HG02759 (cell line): ENCODE results near the gene OR5H6.
"Not testable (repeated sequence)": the region's sequence is repeated elsewhere in the genome, so short reads cannot be mapped to it uniquely, and the experiment has no call there.

ENCODE experiments used
- ATAC-seq: cut with Tn5 transposase; IDR thresholded peaks from one replicate; pipeline ENCODE4 v1.9.1; 2021; ENCODE audit warnings: mild to moderate bottlenecking, moderate library complexity; ENCODE audit not compliant: unreplicated experiment

The OR5H6 gene

GRCh38 chr3:98263944-98264343 is at the start of gene OR5H6:
OR5H6 (plus strand) TSS chr3:98264244; CDS start chr3:98264333, 89 bp downstream.
- no peak for ATAC-seq

GRCh38 chr3:98215051-98215450 is 49.0 kb upstream of the OR5H6 start:
- ATAC-seq, result no peak

DNA sequence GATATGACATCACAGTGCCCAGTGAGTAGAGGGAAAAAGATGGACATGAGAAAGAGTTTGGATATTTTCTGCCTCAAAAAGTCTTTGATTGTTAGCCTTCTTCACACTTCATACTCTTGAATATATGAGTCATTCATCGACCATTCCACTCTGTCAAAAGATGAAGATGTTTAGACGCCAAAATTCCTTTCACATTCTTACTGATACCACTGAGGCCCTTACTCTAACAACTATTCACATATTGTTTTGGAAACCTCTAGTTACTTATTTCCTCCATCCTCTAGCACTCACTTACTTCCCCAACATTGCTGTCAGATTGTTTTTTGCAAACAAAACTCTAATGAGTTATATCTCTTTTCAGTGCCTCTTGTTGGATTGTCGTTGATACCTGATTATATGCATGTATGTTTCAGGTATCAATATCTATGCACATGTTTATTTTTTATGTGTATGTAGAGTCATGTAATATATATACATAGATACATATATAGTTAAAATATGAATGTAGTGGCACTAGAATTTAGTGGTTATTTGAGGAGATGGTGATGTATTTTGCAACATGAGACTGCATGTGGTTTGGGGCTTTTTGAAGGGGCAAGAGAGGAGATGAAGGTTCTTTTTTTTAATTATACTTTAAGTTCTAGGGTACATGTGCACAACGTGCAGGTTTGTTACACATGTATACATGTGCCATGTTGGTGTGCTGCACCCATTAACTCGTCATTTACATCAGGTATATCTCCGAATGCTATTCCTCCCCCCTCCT is 40.0 kb upstream of the OR5H6 start:
- no peak for ATAC-seq

- no peak for ATAC-seq
Observed at GRCh38 chr3:98232489-98232888, 31.6 kb upstream of the OR5H6 start.

DNA sequence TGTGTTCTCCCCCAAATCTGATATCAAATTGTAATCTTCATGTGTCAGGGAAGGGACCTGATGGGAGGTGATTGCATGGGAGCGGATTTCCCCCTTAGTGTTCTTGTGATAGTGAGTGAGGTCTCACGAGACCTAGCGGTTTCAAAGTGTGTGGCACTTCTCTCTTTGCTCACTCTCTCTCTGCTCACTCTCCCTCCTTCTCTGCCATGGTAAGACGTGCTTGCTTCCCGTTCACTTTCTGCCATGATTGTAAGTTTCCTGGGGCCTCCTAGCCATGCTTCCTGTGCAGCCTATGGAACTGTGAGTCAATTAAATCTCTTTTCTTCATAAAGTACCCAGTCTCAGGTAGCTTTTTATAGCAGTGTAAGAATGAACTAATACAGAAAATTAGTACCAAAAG is 30.6 kb upstream of the OR5H6 start:
- peak; percentile 61 for ATAC-seq

DNA sequence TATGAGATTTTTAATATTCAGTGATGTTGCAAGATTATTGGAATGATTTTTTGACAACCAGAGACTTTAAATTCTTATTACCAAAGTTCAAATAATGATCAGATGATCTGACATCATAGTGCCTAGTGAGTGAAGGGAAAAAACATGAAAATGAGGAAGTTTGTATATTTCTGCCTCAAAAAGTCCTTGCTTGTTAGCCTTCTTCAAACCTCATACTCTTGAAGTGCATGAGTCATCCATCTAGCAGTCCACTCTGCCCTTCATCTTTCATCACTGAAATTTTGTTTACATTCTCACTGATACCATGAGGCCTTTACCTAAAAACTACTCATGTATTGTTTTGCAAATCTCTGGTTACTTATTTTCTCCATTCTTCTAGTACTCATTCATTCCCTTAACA is 23.9 kb upstream of the OR5H6 start:
- no peak for ATAC-seq

DNA sequence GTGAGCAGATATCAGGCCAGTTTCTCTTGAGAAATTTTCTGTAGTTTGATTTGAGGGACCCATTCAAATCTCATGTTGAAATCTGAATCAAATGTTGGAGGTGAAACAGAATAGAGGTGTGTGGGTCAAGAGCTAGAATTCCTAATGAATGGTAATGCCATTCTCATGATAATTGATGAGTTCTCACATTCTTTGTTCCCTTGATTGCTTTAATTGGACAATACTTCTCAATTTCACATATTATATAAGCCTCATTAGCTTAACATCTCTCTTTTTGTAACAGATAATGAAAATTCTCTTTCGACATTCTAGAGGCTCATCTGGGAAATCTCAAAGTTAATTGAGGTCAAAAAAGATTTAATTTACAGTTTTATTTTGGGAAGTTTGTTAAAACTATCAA is 21.9 kb upstream of the OR5H6 start:
- no peak for ATAC-seq

DNA sequence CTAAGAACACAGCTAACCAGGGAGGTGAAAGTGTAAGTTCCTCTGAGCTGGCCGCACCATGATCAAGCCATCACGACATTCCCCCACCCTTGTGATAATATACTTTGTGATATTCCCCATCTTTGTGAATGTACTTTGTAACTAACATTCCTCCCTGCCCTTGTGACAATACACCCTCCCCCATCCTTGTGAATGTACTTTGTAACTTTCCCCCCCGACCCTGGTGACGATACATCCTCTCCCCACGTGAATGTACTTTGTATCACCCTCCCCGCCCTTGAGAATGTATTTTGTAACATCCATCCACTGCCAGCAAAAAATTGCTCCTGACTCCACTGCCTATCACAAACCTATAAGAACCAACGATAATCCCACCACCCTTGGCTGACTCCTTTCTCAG is 20.2 kb upstream of the OR5H6 start:
- no peak for ATAC-seq

- no peak for ATAC-seq
Observed at GRCh38 chr3:98246142-98246541, 17.9 kb upstream of the OR5H6 start.

- ATAC-seq, result not testable (repeated sequence)
Observed at GRCh38 chr3:98256026-98256425, 8.0 kb upstream of the OR5H6 start.

DNA sequence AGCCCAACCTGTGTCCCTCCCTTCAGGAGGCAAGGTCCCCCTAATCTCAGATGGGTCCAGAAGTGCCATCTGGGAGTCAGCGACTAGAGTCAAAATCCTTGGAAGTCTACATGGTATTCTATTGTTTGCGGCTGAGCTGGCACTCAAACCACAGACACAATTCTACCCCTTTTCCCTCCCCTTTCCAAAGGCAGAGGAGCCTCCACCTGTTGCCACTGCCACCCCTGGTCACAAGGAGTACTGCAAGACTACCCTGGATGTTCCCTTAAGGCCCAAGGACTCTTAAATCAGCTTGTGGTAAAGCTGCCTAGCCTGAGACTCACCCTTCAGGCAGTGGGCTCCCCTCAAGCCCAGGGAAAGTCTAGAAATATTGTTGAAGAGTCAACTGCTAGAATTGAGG is 4.3 kb upstream of the OR5H6 start:
- no peak for ATAC-seq

GRCh38 chr3:98262046-98262445 is 2.0 kb upstream of the OR5H6 start:
- no peak for ATAC-seq

- ATAC-seq, result no peak
Observed at GRCh38 chr3:98269846-98270245, 5.8 kb downstream of the OR5H6 start.

GRCh38 chr3:98272126-98272525 is 8.1 kb downstream of the OR5H6 start:
- ATAC-seq, result no peak

DNA sequence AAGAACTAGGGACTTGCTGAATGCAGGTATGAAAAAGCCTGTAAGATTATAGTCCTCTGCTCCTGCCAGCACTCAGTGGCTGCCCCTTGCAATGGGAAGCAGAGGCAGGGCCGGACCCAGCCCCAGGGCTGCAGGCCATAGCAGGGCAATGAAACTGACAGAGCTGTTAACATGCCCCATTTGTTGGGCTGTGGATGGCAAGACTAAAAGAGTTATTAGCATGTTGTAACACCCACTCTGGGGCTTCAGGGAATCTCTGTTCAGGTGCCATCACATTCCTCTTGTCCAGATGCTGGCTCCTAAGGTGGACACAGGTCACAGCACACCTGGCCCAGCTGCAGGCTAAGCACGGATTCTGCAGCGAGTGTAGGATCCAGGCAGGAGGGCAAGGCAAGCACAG is 10.9 kb downstream of the OR5H6 start:
- no peak for ATAC-seq

- no peak for ATAC-seq
Observed at GRCh38 chr3:98282205-98282604, 18.2 kb downstream of the OR5H6 start, which contains the start of gene OR5H2. OR5H2 (plus strand) TSS chr3:98282505; CDS start chr3:98282903, 398 bp downstream.

- no peak for ATAC-seq
Observed at GRCh38 chr3:98290916-98291315, 26.9 kb downstream of the OR5H6 start.

GRCh38 chr3:98291332-98291957 is 27.4 kb downstream of the OR5H6 start:
- no peak for ATAC-seq
